Activated CD8-positive, alpha-beta T cell treated with anti-CD3 and anti-CD28 coated beads for 36 hours (primary cell): ENCODE measurements around the gene AJAP1. TPM values are rescaled to one million over a fixed set of nuclear protein-coding genes. Genes with fewer than 3 reads are reported as not detected.

ENCODE experiments used
- ATAC-seq: fragments of 200-7000 bp; cut with Tn5 transposase; one replicate; pipeline ENCODE4 v1.10.0; 2021; ENCODE audit warnings: mild to moderate bottlenecking, moderate library complexity
- CTCF ChIA-PET: fragments of 350-600 bp; sonication (Branson Sonifier 250); formaldehyde crosslinking; loops from one replicate; lab custom pipeline; 2021; ENCODE audit warnings: antibody characterized with exemption; lab: Charles Lee
- POLR2A ChIA-PET: fragments of 350-600 bp; sonication (Branson Sonifier 250); formaldehyde crosslinking; loops from one replicate; lab custom pipeline; 2021; ENCODE audit warnings: antibody characterized with exemption; lab: Charles Lee
- DNase-seq: peaks from one replicate; pipeline ENCODE4 v3.0.0-alpha.2; 2020
- H3K27ac Mint-ChIP-seq: one replicate; pipeline ENCODE4 v1.8.0; 2021; ENCODE audit warnings: mild to moderate bottlenecking, mixed read lengths
- H3K27me3 Mint-ChIP-seq: one replicate; pipeline ENCODE4 v1.8.0; 2021; ENCODE audit warnings: mixed read lengths
- H3K36me3 Mint-ChIP-seq: one replicate; pipeline ENCODE4 v1.8.0; 2021; ENCODE audit warnings: low read depth, mixed read lengths
- H3K4me1 Mint-ChIP-seq: one replicate; pipeline ENCODE4 v1.8.0; 2021; ENCODE audit warnings: low read depth, mixed read lengths
- H3K4me3 Mint-ChIP-seq: one replicate; pipeline ENCODE4 v1.8.0; 2021; ENCODE audit warnings: mild to moderate bottlenecking, moderate library complexity, mixed read lengths
- H3K9me3 Mint-ChIP-seq: one replicate; pipeline ENCODE4 v1.8.0; 2021; ENCODE audit warnings: mixed read lengths
- CTCF ChIP-seq: fragments of 200-600 bp; IDR thresholded peaks from one replicate; pipeline ENCODE4 v1.8.0; 2022; ENCODE audit warnings: antibody characterized with exemption, mild to moderate bottlenecking
- intact Hi-C: fragments of 100-400 bp; cut with micrococcal nuclease; formaldehyde crosslinking; loops from one replicate; pipeline ENCODE4 v1.10.0; 2022
- total RNA-seq, 2 experiments: library from RNA; stranded (reverse); gene quantifications; one replicate each; pipeline ENCODE4 v1.2.3, GENCODE V29; 2021

The AJAP1 gene
- total RNA-seq, 2 experiments from 2014 or later: 0.65 to 0.78 TPM

- ChIA-PET POLR2A (interaction anchor here (0.6 kb wide), 1 partner anchor 46 kb away, joined by 3 read pairs; no protein-coding TSS in a partner anchor), CTCF (no interaction called here)
- no peaks in the 10 kb centered on the region for H3K36me3 Mint-ChIP-seq
- H3K27me3 Mint-ChIP-seq: no peaks in the 10 kb centered on the region
- no peak overlapping the region for H3K27ac Mint-ChIP-seq
- no peaks in the 10 kb centered on the region for H3K4me1 Mint-ChIP-seq
- intact Hi-C loops: no loop called here
- no peak overlapping the region for H3K4me3 Mint-ChIP-seq
- DNase-seq: no peak
- H3K9me3 Mint-ChIP-seq: no peaks in the 10 kb centered on the region
- no peak for ATAC-seq
- no peak for TF ChIP-seq CTCF
Observed at GRCh38 chr1:4773226-4773625, 118.8 kb downstream of the AJAP1 start.

GRCh38 chr1:4775506-4775905 lies 121.1 kb downstream of the AJAP1 start:
- no peak overlapping the region for H3K4me3 Mint-ChIP-seq
- ChIA-PET POLR2A (no interaction called here), CTCF (interaction anchor here (0.6 kb wide), 1 partner anchor 646 kb away, joined by 3 read pairs; no protein-coding TSS in a partner anchor)
- ATAC-seq (no peak), DNase-seq (no peak)
- TF ChIP-seq CTCF: no peak
- intact Hi-C loops: no loop called here
- no peaks in the 10 kb centered on the region for H3K9me3 Mint-ChIP-seq
- no peaks in the 10 kb centered on the region for H3K27me3 Mint-ChIP-seq
- no peaks in the 10 kb centered on the region for H3K36me3 Mint-ChIP-seq
- no peak overlapping the region for H3K27ac Mint-ChIP-seq
- no peaks in the 10 kb centered on the region for H3K4me1 Mint-ChIP-seq

GRCh38 chr1:4778056-4778455 lies 123.6 kb downstream of the AJAP1 start:
- CTCF ChIA-PET: no interaction called here
- H3K36me3 Mint-ChIP-seq: no peaks in the 10 kb centered on the region
- intact Hi-C loops: no loop called here
- H3K27ac Mint-ChIP-seq: no peak overlapping the region
- TF ChIP-seq CTCF: no peak
- no peaks in the 10 kb centered on the region for H3K9me3 Mint-ChIP-seq
- DNase-seq (no peak), ATAC-seq (no peak)
- H3K27me3 Mint-ChIP-seq: no peaks in the 10 kb centered on the region
- H3K4me3 Mint-ChIP-seq: no peak overlapping the region
- no peaks in the 10 kb centered on the region for H3K4me1 Mint-ChIP-seq
- POLR2A ChIA-PET: no interaction called here

GRCh38 chr1:4781646-4782045 lies 127.2 kb downstream of the AJAP1 start:
- no peaks in the 10 kb centered on the region for H3K27me3 Mint-ChIP-seq
- H3K27ac Mint-ChIP-seq: no peak overlapping the region
- ChIA-PET POLR2A (no interaction called here), CTCF (no interaction called here)
- H3K36me3 Mint-ChIP-seq: no peaks in the 10 kb centered on the region
- TF ChIP-seq CTCF: no peak
- H3K4me3 Mint-ChIP-seq: no peak overlapping the region
- H3K9me3 Mint-ChIP-seq: no peaks in the 10 kb centered on the region
- intact Hi-C loops: no loop called here
- no peaks in the 10 kb centered on the region for H3K4me1 Mint-ChIP-seq
- ATAC-seq: no peak
- DNase-seq: no peak

- no peak for ATAC-seq
Observed at GRCh38 chr1:4784761-4785160, 130.4 kb downstream of the AJAP1 start.

More at GRCh38 chr1:4784761-4785160, 130.4 kb downstream of the AJAP1 start:
- Mint-ChIP-seq H3K36me3 (no peaks in the 10 kb centered on the region), H3K4me1 (no peaks in the 10 kb centered on the region), H3K27ac (no peak overlapping the region), H3K9me3 (no peaks in the 10 kb centered on the region), H3K4me3 (no peak overlapping the region), H3K27me3 (peaks cover 6% of the 10 kb centered on the region)
- DNase-seq: no peak
- no peak for TF ChIP-seq CTCF
- ChIA-PET CTCF (no interaction called here), POLR2A (no interaction called here)
- intact Hi-C loops: no loop called here
